ENCODE results near the gene SLC35F3. TPM values are rescaled to one million over a fixed set of nuclear protein-coding genes. Genes with fewer than 3 reads are reported as not detected.

Gene SLC35F3
- total and polyA plus RNA-seq, 7 donors: under 0.01 to 0.54 (median 0.28) TPM; not detected in 2

DNA sequence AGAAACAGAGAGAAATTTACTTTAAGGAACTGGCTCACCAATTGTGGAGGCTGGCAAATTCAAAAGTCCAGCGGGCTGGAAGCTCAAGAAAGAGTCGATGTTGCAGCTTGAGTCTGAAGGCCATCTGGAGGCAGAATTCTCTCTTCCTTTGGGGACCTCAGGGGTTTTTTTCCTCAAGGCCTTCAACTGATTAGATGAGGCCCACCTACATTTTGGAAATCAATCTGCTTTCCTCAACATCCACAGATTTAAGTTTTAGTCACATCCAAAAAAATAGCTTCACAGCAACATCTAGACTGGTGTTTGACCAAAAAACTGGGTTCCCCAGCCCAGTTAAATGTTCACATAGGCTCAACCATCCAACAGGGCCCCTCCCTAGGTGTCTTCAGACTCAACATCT lies 114.9 kb downstream of the SLC35F3 start:
- intact Hi-C loops (cut with DNase I): no loop called here
- Histone ChIP-seq H3K27me3 (no peaks in the 10 kb centered on the region), H3K4me1 (no peaks in the 10 kb centered on the region), H3K9me3 (no peaks in the 10 kb centered on the region), H3K4me3 (no peak overlapping the region), H3K27ac (no peak overlapping the region), H3K36me3 (no peaks in the 10 kb centered on the region)
- WGBS, 2 donors: 95 to 97% methylated on average over 2 of the region's 2 CpGs
- no peak for DNase-seq
- TF ChIP-seq, protein P1, sequence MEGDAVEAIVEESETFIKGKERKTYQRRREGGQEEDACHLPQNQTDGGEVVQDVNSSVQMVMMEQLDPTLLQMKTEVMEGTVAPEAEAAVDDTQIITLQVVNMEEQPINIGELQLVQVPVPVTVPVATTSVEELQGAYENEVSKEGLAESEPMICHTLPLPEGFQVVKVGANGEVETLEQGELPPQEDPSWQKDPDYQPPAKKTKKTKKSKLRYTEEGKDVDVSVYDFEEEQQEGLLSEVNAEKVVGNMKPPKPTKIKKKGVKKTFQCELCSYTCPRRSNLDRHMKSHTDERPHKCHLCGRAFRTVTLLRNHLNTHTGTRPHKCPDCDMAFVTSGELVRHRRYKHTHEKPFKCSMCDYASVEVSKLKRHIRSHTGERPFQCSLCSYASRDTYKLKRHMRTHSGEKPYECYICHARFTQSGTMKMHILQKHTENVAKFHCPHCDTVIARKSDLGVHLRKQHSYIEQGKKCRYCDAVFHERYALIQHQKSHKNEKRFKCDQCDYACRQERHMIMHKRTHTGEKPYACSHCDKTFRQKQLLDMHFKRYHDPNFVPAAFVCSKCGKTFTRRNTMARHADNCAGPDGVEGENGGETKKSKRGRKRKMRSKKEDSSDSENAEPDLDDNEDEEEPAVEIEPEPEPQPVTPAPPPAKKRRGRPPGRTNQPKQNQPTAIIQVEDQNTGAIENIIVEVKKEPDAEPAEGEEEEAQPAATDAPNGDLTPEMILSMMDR (IDR thresholded peaks at IDR 0.05): no peak
- no peak for TF ChIP-seq EP300 (IDR thresholded peaks at IDR 0.05)
- no peak for TF ChIP-seq POLR2A (IDR thresholded peaks at IDR 0.05)
- no peak for TF ChIP-seq POLR2AphosphoS5 (IDR thresholded peaks at IDR 0.05)

DNA sequence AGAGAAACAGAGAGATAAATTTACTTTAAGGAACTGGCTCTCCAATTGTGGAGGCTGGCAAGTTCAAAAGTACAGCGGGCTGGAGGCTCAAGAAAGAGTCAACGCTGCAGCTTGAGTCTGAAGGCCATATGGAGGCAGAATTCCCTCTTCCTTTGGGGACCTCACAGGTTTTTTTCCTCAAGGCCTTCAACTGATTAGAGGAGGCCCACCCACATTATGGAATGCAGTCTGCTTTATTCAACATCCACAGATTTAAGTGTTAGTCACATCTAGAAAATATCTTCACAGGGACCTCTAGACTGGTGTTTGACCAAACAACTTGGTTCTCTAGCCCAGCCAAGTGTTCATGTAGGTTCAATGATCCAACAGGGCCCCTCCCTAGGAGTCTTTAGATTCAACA lies 117.8 kb downstream of the SLC35F3 start:
- Histone ChIP-seq H3K9me3 (no peaks in the 10 kb centered on the region), H3K27me3 (no peaks in the 10 kb centered on the region), H3K4me3 (no peak overlapping the region), H3K36me3 (no peaks in the 10 kb centered on the region), H3K27ac (no peak overlapping the region), H3K4me1 (no peaks in the 10 kb centered on the region)
- intact Hi-C loops (cut with DNase I): no loop called here
- TF ChIP-seq, protein P1 (IDR thresholded peaks at IDR 0.05): no peak
- TF ChIP-seq POLR2AphosphoS5 (IDR thresholded peaks at IDR 0.05) (no peak), POLR2A (IDR thresholded peaks at IDR 0.05) (no peak), EP300 (IDR thresholded peaks at IDR 0.05) (no peak)
- no peak for DNase-seq
- 90 to 91% methylated on average over 2 of the region's 2 CpGs for WGBS, 2 donors

DNA sequence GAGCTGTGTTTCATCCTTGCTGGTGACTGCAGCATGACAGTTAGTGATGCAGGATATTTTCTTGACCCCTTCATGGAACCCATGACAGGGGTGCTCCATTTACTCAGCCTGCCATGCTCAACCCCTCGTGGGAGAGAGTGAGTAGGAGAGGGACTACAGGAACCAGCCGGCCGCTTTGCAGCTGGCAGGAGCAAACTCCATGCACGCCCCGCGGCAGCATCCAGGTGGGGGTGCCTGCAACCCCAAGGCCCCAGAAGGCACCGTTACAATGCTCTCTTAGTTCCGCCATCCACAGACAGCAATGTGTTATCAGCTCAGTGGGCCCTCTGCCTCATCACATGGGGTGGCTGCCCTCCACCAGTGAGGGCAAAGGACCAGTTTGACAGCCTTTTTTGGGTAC lies 135.1 kb downstream of the SLC35F3 start:
- 85 to 91% methylated on average over 8 of the region's 8 CpGs for WGBS, 2 donors

DNA sequence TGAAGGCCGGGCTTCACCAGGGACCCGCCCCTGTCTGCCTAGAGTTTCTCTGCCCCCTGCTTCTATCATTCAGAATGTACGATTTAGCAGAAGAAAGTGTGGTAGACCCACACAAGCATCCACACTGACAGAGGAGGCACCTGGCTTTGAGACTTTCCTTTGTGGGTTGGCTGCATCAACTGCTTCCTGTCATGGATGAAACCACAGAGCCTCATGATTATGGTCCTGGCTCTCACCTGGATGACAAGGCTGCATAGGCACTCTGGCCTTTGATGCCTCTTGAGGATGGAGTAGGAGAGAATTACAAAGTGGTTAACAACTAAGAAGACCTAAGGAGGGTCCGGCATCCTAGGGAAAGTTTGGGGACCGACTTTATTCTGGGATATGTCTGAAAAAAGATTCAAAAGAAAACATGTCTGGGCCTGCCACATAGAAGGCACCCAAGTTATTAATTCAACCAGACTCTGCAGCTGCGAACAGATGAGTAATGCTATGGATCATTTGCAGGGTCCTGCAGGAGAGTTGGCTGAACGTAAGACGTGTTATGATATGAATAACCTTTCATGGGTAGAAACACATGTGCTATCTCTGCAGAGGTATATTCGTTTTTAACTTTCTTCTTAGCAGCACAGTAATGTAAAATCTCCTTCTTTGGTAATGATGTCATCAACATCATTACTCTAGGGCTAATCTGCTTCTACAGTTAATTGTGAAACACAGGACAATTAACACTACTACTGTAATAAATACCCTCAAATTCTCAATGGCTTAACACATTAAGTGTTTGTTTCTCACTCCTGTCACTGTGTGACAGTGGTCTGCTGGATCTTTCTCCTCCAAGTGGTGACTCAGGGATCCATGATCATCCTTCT lies 136.2 kb downstream of the SLC35F3 start:
- Histone ChIP-seq H3K4me1 (no peaks in the 10 kb centered on the region), H3K27me3 (no peaks in the 10 kb centered on the region), H3K4me3 (no peak overlapping the region), H3K27ac (no peak overlapping the region), H3K36me3 (no peaks in the 10 kb centered on the region), H3K9me3 (no peaks in the 10 kb centered on the region)
- intact Hi-C loops (cut with DNase I): no loop called here
- WGBS, 2 donors: 81 to 85% methylated on average over 9 of the region's 9 CpGs
- TF ChIP-seq POLR2AphosphoS5 (IDR thresholded peaks at IDR 0.05) (no peak), EP300 (IDR thresholded peaks at IDR 0.05) (no peak), POLR2A (IDR thresholded peaks at IDR 0.05) (no peak)
- TF ChIP-seq, protein P1 (IDR thresholded peaks at IDR 0.05): no peak
- DNase-seq: no peak

More for the DNA sequence above, 135.1 kb downstream of the SLC35F3 start:
- H3K27me3 ChIP-seq: no peaks in the 10 kb centered on the region
- intact Hi-C loops (cut with DNase I): no loop called here
- no peaks in the 10 kb centered on the region for H3K36me3 ChIP-seq
- no peaks in the 10 kb centered on the region for H3K4me1 ChIP-seq
- no peak overlapping the region for H3K4me3 ChIP-seq
- TF ChIP-seq, protein P1 (IDR thresholded peaks at IDR 0.05): no peak
- TF ChIP-seq POLR2A (IDR thresholded peaks at IDR 0.05): no peak
- TF ChIP-seq EP300 (IDR thresholded peaks at IDR 0.05): no peak
- TF ChIP-seq POLR2AphosphoS5 (IDR thresholded peaks at IDR 0.05): no peak
- H3K9me3 ChIP-seq: no peaks in the 10 kb centered on the region
- DNase-seq: no peak
- no peak overlapping the region for H3K27ac ChIP-seq
